Mucosa of descending colon (tissue), 3 donors: Measurements from ENCODE around the gene PATL1. TPM values are rescaled to one million over a fixed set of nuclear protein-coding genes. Genes with fewer than 3 reads are reported as not detected.

ENCODE experiments used
- ATAC-seq: fragments of 200-7000 bp; cut with Tn5 transposase; one replicate; pipeline ENCODE4 v1.9.1; 2020; ENCODE audit warnings: mild to moderate bottlenecking, moderate library complexity
- DNase-seq, 3 donors: peaks; one replicate each; pipeline ENCODE4 v3.0.0-alpha.2; 2020
- H3K36me3 ChIP-seq: fragments of 200-600 bp; one replicate; pipeline ENCODE4 v1.8.0; 2021; ENCODE audit warnings: low read depth, mild to moderate bottlenecking
- H3K4me1 ChIP-seq: fragments of 200-600 bp; one replicate; pipeline ENCODE4 v1.8.0; 2021; ENCODE audit warnings: low read depth, mild to moderate bottlenecking
- H3K4me3 ChIP-seq: fragments of 200-600 bp; one replicate; pipeline ENCODE4 v1.8.0; 2021; ENCODE audit warnings: mild to moderate bottlenecking
- H3K9me3 ChIP-seq: fragments of 200-600 bp; one replicate; pipeline ENCODE4 v1.8.0; 2021; ENCODE audit warnings: mild to moderate bottlenecking
- intact Hi-C, 2 donors: fragments of 100-400 bp; cut with DNase I in 1 of 2; cut with micrococcal nuclease in 1 of 2; formaldehyde crosslinking; loops; one replicate each; pipeline versions ENCODE4 v1.11.0 to v1.11.1; 2022; cut with DNase I, micrococcal nuclease
- total RNA-seq, 3 donors: library from RNA; stranded (reverse); fragmentation: NEBNext Ultra II Directional in 2 of 3; extraction: Animal tissue kit (Norgen Biotek cat#: 25700) in 2 of 3; gene quantifications; one replicate each; pipeline versions ENCODE4 v1.2.1 to v1.2.4, GENCODE V29; 2021 to 2023
- TF ChIP-seq, protein P1 (sequence below): fragments of 200-600 bp; IDR thresholded peaks from one replicate; pipeline ENCODE4 v1.8.0; 2022; ENCODE audit warnings: antibody characterized with exemption, mild to moderate bottlenecking
- donor health status: DM: no; HTN: no; CAD: no; lungs with moderate emphysema.
- donor health status: DM: no; HTN: no; CAD: no.
- donor health status: DM: no; HTN: yes; CAD: no.

Gene PATL1
- total RNA-seq, 3 donors from 2014 or later = 34.1 to 40.2 (median 34.6) TPM

DNA sequence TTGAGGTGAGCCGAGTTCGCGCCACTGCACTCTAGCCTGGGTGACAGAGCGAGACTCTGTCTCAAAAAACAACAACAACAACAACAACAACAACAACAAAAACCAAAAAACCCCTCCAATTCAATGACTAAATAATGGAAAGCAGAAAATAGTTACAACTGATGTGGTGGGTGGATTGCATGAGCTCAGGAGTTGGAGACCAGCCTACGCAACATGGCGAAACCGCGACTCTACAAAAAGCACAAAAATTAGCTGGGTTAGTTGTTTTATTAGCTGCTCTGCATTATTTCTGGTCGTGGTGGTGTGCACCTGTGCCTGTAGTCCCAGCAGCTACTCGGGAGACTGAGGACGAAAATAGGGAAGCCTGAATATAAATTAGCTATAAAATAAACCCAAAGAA, 2.6 kb upstream of the PATL1 start:
- intact Hi-C loops = loop anchor here in 1 of 2 donors (10.0 kb wide), 1 partner anchor 127 kb away; no protein-coding TSS in a partner anchor
- no peak for DNase-seq
- no peaks in the 10 kb centered on the region for H3K36me3 ChIP-seq
- H3K4me1 ChIP-seq = peaks cover 22% of the 10 kb centered on the region
- TF ChIP-seq, protein P1, sequence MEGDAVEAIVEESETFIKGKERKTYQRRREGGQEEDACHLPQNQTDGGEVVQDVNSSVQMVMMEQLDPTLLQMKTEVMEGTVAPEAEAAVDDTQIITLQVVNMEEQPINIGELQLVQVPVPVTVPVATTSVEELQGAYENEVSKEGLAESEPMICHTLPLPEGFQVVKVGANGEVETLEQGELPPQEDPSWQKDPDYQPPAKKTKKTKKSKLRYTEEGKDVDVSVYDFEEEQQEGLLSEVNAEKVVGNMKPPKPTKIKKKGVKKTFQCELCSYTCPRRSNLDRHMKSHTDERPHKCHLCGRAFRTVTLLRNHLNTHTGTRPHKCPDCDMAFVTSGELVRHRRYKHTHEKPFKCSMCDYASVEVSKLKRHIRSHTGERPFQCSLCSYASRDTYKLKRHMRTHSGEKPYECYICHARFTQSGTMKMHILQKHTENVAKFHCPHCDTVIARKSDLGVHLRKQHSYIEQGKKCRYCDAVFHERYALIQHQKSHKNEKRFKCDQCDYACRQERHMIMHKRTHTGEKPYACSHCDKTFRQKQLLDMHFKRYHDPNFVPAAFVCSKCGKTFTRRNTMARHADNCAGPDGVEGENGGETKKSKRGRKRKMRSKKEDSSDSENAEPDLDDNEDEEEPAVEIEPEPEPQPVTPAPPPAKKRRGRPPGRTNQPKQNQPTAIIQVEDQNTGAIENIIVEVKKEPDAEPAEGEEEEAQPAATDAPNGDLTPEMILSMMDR = no peak
- no peaks in the 10 kb centered on the region for H3K9me3 ChIP-seq
- no peak for ATAC-seq
- H3K4me3 ChIP-seq = no peak overlapping the region

DNA sequence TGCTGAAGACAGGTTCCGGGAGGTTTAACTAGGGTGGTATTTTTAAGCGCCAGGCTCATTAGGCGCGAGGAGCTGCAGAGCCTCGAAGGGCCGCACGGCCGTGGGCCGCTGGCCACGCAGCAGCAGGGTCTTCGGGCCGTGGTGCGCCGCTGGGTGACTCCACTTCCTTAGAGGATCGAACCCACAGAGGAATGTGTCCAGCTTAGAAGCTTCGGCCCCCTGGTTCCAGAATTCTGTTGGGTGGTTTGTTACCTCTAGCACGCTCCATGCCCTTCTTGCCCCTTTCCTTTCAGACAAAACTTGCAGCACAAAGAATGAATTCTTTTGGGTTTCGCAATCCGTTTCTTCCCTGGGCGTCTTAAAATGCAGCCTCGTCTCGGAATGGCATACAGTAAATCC, 773 bp upstream of the PATL1 start:
- H3K9me3 ChIP-seq = no peaks in the 10 kb centered on the region
- H3K36me3 ChIP-seq = no peaks in the 10 kb centered on the region
- ATAC-seq (no peak), DNase-seq (peak; percentile 51 to 71 (median 69))
- peak overlapping the region; percentile 79 for H3K4me3 ChIP-seq
- intact Hi-C loops = loop anchor here (10.0 kb wide), 2 partner anchors 55 to 125 kb away; partner anchors contain the start of gene OSBP (in 1 of the 2)
- TF ChIP-seq, protein P1 = no peak
- H3K4me1 ChIP-seq = peaks cover 22% of the 10 kb centered on the region

DNA sequence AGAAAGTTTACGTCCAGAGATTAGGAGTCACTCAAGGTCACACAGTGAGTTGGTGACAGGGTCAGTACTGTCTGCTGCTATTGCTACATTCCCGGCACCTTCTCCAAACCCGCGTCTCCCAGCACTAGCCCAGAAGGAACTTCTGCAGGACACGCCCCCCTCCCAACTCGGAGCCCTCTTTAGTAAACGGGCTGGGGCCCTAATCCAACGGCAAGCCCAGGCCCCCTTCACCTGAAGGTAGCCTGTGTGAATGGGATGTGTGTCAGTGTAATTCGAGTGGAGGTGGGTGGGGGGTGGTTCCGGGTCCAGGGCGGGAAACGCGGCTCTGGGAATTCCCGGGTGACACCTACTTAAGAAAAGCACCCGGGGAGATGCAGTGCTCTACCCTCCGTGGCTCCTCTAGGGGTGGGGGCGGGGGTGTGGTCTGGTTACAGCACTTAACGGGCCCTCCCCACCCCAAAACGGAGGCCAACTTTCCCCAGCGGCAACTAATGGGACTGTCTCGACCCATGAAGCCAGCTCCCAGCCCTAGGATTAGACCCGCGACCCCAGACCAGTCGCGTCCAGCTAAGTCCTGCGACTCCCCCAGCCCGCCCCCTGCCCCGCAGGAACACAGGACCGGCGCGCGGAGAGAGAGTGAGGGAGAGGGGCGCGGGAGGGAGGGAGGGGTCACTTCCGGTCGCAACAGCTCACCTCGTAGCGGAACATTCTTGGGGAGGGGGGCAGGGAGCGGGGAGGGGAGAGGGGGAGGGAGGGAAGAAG, 468 bp downstream of the PATL1 start:
- Histone ChIP-seq H3K36me3 (no peaks in the 10 kb centered on the region), H3K9me3 (no peaks in the 10 kb centered on the region), H3K4me1 (peaks cover 22% of the 10 kb centered on the region), H3K4me3 (peak overlapping the region; percentile 79)
- intact Hi-C loops = loop anchor here in 1 of 2 donors (10.0 kb wide), 1 partner anchor 54 kb away; the partner anchor contains the start of gene OSBP
- ATAC-seq = peak; percentile 43
- peak in 2 of 3 donors; percentile 64 to 84 for DNase-seq
- TF ChIP-seq, protein P1 = no peak

DNA sequence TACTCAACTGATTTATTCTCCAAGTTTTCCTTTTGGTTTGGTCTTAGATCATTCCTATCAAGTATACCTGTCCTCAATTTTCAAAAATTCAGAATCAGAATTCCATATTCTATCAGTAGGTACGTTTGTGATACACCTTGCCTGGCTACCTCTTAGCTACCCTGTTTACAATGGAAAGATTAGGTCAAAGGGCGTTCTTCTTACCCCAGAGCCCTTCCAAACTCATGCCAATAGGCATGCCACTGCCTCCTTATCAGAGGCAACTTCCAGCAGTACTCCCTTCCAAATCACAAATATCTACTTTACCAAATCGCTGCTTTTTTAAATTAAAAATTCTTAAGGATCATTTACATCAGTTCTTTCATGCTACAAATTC, 1.0 kb downstream of the PATL1 start:
- H3K4me3 ChIP-seq = peak overlapping the region; percentile 79
- TF ChIP-seq, protein P1 = no peak
- intact Hi-C loops = loop anchor here in 1 of 2 donors (10.0 kb wide), 1 partner anchor 53 kb away; the partner anchor contains the start of gene OSBP
- H3K36me3 ChIP-seq = no peaks in the 10 kb centered on the region
- DNase-seq = no peak
- peaks cover 22% of the 10 kb centered on the region for H3K4me1 ChIP-seq
- no peaks in the 10 kb centered on the region for H3K9me3 ChIP-seq
- ATAC-seq = no peak

DNA sequence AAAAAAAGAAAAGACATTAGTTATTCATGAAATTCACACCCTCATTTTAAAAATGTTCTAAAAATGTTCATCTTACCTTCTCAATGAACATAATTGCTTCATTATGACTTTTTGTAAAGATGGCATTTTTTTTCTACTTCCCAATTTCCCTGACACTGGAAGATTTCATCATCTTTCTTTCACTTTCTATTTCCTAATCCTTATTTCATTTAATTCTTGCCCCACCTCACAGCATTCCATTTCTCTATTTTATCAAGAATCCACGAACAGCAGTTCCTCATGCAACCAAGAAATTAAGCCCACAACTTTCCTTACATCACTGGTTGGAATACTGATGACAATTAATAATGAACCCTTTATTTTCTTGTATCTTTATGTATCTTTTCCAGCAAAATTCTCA, 1.9 kb downstream of the PATL1 start:
- H3K9me3 ChIP-seq = no peaks in the 10 kb centered on the region
- H3K4me3 ChIP-seq = no peak overlapping the region
- TF ChIP-seq, protein P1 = no peak
- no peaks in the 10 kb centered on the region for H3K36me3 ChIP-seq
- intact Hi-C loops = loop anchor here in 1 of 2 donors (10.0 kb wide), 1 partner anchor 52 kb away; the partner anchor contains the start of gene OSBP
- ATAC-seq (no peak), DNase-seq (no peak)
- peaks cover 22% of the 10 kb centered on the region for H3K4me1 ChIP-seq
